WTC11 (cell line): ENCODE measurements around the gene ZNF326. TPM values are rescaled to one million over a fixed set of nuclear protein-coding genes. Genes with fewer than 3 reads are reported as not detected.
A peak's percentile ranks its signal among the peaks of the same experiment; 100 is the strongest.

Source experiments
- ATAC-seq: fragments of 200-7000 bp; cut with Tn5 transposase; 2 replicates; pipeline ENCODE4 v1.10.0; 2021; ENCODE audit warnings: mild to moderate bottlenecking, moderate library complexity
- CTCF ChIA-PET: fragments of 300-600 bp; sonication (Branson Sonifier 250); formaldehyde crosslinking; loops from one replicate; lab custom pipeline; 2021; ENCODE audit warnings: antibody characterized with exemption; lab: Charles Lee
- POLR2A ChIA-PET: fragments of 350-600 bp; sonication (Branson Sonifier 250); formaldehyde crosslinking; loops from one replicate; lab custom pipeline; 2021; ENCODE audit warnings: antibody characterized with exemption; lab: Charles Lee
- DNase-seq: peaks from one replicate; pipeline ENCODE4 v3.0.0; 2021; ENCODE audit warnings: low spot score
- H3K27ac Mint-ChIP-seq: 2 replicates; pipeline ENCODE4 v1.8.0; 2021; ENCODE audit warnings: mixed read lengths
- H3K27me3 Mint-ChIP-seq: 2 replicates; pipeline ENCODE4 v1.8.0; 2021; ENCODE audit warnings: low read depth, mild to moderate bottlenecking, moderate library complexity, mixed read lengths
- H3K36me3 Mint-ChIP-seq: 2 replicates; pipeline ENCODE4 v1.8.0; 2021; ENCODE audit warnings: mixed read lengths
- H3K4me1 Mint-ChIP-seq: 2 replicates; pipeline ENCODE4 v1.8.0; 2022; ENCODE audit warnings: mixed read lengths
- H3K4me3 Mint-ChIP-seq: 2 replicates; pipeline ENCODE4 v1.8.0; 2021; ENCODE audit warnings: mild to moderate bottlenecking, moderate library complexity, mixed read lengths
- H3K9me3 Mint-ChIP-seq: 2 replicates; pipeline ENCODE4 v1.8.0; 2021; ENCODE audit warnings: mixed read lengths
- HMGXB4 ChIP-seq: sonication (generic); formaldehyde crosslinking; IDR thresholded peaks from 2 replicates; pipeline ENCODE4 v1.8.1; 2023; ENCODE audit warnings: mild to moderate bottlenecking, moderate library complexity, missing genetic modification reagents
- TEAD1 ChIP-seq: sonication (generic); formaldehyde crosslinking; IDR thresholded peaks from 2 replicates; pipeline ENCODE4 v1.8.0; 2022; ENCODE audit warnings: mild to moderate bottlenecking, missing genetic modification reagents
- ZNF263 ChIP-seq: sonication (generic); formaldehyde crosslinking; IDR thresholded peaks from 2 replicates; pipeline ENCODE4 v1.8.1; 2022; ENCODE audit warnings: low read depth, mild to moderate bottlenecking, moderate library complexity, missing genetic modification reagents
- ZNF317 ChIP-seq: sonication (generic); formaldehyde crosslinking; IDR thresholded peaks from 2 replicates; pipeline ENCODE4 v1.8.1; 2023; ENCODE audit warnings: low read depth, mild to moderate bottlenecking, moderate library complexity, missing genetic modification reagents, borderline replicate concordance
- ZNF532 ChIP-seq: fragments of 250-450 bp; sonication (Bioruptor Pico); IDR thresholded peaks from 2 replicates; pipeline ENCODE4 v1.9.0; 2021; ENCODE audit warnings: mild to moderate bottlenecking, borderline replicate concordance
- ZNF671 ChIP-seq: fragments of 250-450 bp; sonication (Bioruptor Pico); IDR thresholded peaks from 2 replicates; pipeline ENCODE4 v1.8.0; 2021; ENCODE audit warnings: mild to moderate bottlenecking
- total RNA-seq: library from RNA; stranded (reverse); gene quantifications from 3 replicates; pipeline ENCODE4 v1.2.3, GENCODE V29; 2021
- TF ChIP-seq, protein P1 (sequence below): sonication (generic); formaldehyde crosslinking; IDR thresholded peaks from 2 replicates; pipeline ENCODE4 v1.8.0; 2022; ENCODE audit warnings: missing genetic modification reagents
- TF ChIP-seq, protein P2 (sequence below): fragments of 250-450 bp; sonication (Bioruptor Pico); IDR thresholded peaks from 2 replicates; pipeline ENCODE4 v2.1.2; 2022; ENCODE audit warnings: mild to moderate bottlenecking, moderate library complexity
- TF ChIP-seq, protein P3 (sequence below): sonication (generic); formaldehyde crosslinking; IDR thresholded peaks from 2 replicates; pipeline ENCODE4 v1.8.1; 2022; ENCODE audit warnings: low read depth, missing genetic modification reagents, borderline replicate concordance

Gene ZNF326
- total RNA-seq, 1 experiment from 2014 or later, result 32.7 TPM

DNA sequence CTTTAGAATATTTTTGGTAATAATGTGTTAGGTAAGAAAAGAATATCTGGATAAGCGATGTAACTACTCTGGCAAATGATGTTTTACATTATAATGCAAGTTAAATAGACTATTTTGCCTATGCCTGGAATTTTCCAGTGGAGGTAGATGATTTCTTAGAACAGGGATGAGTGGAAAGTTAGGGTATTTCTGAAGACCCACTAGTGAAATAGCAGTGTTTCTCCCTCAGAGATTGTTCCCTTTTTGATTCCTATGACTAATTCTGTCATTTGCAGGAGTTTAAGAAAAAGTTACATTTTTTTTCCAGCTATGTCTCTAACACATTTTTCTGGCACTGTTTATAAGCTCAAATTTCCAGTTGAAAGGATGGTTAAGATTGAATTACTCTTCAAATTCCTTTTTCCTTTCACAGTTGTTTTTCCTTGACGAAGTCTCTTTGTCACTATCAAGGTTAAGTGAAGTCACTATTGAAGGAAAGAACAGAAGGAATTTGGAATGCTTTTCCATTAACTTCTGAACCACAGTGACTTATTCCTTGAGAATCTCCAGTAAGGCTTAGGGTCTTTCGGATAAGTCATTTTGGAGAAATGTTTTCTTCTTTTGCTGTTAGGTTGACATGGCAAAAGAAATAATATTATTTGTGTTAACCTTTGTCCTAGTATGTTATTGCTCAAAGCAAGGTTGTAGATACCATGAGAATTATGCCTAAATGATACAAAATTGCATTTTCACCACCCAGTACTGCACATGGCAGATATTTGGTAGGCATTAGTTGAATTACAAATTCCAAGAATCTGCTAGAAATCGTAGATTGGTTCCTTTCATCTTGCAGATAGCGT lies 42.9 kb upstream of the ZNF326 start:
- no peak overlapping the region for H3K4me3 Mint-ChIP-seq
- no peaks in the 10 kb centered on the region for H3K36me3 Mint-ChIP-seq
- H3K27me3 Mint-ChIP-seq, result no peaks in the 10 kb centered on the region
- peaks cover 50% of the 10 kb centered on the region for H3K4me1 Mint-ChIP-seq
- H3K9me3 Mint-ChIP-seq, result no peaks in the 10 kb centered on the region
- no peak for ATAC-seq
- ChIA-PET POLR2A (interaction anchor here (0.7 kb wide), 1 partner anchor 32 kb away, joined by 4 read pairs; no protein-coding TSS in a partner anchor), CTCF (interaction anchor here (1.4 kb wide), 1 partner anchor 189 kb away, joined by 3 read pairs; no protein-coding TSS in a partner anchor)
- no peak for TF ChIP-seq ZNF532 (CRISPR knock-in tag)
- no peak for TF ChIP-seq ZNF263
- no peak for TF ChIP-seq HMGXB4 (CRISPR knock-in tag)
- TF ChIP-seq, protein P1, sequence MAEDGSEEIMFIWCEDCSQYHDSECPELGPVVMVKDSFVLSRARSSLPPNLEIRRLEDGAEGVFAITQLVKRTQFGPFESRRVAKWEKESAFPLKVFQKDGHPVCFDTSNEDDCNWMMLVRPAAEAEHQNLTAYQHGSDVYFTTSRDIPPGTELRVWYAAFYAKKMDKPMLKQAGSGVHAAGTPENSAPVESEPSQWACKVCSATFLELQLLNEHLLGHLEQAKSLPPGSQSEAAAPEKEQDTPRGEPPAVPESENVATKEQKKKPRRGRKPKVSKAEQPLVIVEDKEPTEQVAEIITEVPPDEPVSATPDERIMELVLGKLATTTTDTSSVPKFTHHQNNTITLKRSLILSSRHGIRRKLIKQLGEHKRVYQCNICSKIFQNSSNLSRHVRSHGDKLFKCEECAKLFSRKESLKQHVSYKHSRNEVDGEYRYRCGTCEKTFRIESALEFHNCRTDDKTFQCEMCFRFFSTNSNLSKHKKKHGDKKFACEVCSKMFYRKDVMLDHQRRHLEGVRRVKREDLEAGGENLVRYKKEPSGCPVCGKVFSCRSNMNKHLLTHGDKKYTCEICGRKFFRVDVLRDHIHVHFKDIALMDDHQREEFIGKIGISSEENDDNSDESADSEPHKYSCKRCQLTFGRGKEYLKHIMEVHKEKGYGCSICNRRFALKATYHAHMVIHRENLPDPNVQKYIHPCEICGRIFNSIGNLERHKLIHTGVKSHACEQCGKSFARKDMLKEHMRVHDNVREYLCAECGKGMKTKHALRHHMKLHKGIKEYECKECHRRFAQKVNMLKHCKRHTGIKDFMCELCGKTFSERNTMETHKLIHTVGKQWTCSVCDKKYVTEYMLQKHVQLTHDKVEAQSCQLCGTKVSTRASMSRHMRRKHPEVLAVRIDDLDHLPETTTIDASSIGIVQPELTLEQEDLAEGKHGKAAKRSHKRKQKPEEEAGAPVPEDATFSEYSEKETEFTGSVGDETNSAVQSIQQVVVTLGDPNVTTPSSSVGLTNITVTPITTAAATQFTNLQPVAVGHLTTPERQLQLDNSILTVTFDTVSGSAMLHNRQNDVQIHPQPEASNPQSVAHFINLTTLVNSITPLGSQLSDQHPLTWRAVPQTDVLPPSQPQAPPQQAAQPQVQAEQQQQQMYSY (CRISPR knock-in tag), result no peak
- TF ChIP-seq, protein P2, sequence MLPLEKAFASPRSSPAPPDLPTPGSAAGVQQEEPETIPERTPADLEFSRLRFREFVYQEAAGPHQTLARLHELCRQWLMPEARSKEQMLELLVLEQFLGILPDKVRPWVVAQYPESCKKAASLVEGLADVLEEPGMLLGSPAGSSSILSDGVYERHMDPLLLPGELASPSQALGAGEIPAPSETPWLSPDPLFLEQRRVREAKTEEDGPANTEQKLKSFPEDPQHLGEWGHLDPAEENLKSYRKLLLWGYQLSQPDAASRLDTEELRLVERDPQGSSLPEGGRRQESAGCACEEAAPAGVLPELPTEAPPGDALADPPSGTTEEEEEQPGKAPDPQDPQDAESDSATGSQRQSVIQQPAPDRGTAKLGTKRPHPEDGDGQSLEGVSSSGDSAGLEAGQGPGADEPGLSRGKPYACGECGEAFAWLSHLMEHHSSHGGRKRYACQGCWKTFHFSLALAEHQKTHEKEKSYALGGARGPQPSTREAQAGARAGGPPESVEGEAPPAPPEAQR, result no peak
- DNase-seq, result no peak
- peak overlapping the region; percentile 9; the same call in 1 of the 2 replicates for H3K27ac Mint-ChIP-seq

- ATAC-seq (no peak), DNase-seq (no peak)
- Mint-ChIP-seq H3K9me3 (no peaks in the 10 kb centered on the region), H3K27me3 (no peaks in the 10 kb centered on the region), H3K27ac (no peak overlapping the region), H3K4me3 (no peak overlapping the region), H3K4me1 (peaks cover 50% of the 10 kb centered on the region), H3K36me3 (no peaks in the 10 kb centered on the region)
- POLR2A ChIA-PET, result interaction anchor here (0.7 kb wide), 1 partner anchor 32 kb away, joined by 4 read pairs; no protein-coding TSS in a partner anchor
- CTCF ChIA-PET, result no interaction called here
- TF ChIP-seq, protein P3, sequence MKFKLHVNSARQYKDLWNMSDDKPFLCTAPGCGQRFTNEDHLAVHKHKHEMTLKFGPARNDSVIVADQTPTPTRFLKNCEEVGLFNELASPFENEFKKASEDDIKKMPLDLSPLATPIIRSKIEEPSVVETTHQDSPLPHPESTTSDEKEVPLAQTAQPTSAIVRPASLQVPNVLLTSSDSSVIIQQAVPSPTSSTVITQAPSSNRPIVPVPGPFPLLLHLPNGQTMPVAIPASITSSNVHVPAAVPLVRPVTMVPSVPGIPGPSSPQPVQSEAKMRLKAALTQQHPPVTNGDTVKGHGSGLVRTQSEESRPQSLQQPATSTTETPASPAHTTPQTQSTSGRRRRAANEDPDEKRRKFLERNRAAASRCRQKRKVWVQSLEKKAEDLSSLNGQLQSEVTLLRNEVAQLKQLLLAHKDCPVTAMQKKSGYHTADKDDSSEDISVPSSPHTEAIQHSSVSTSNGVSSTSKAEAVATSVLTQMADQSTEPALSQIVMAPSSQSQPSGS, result no peak
- no peak for TF ChIP-seq ZNF317 (CRISPR knock-in tag)
- TF ChIP-seq TEAD1 (CRISPR knock-in tag), result no peak
- no peak for TF ChIP-seq ZNF532 (CRISPR knock-in tag)
- TF ChIP-seq ZNF671 (CRISPR knock-in tag), result no peak
Measured at GRCh38 chr1:89952605-89953130, 42.2 kb upstream of the ZNF326 start.
